ENCODE data around the gene CLMP. TPM values are rescaled to one million over a fixed set of nuclear protein-coding genes. Genes with fewer than 3 reads are reported as not detected.

The CLMP gene
- total and polyA plus RNA-seq, 9 of the 15 experiments (the other 6 are each of a cell fraction or from before 2014, with no cell fraction given), result 0.02 to 0.15 (median 0.03) TPM; not detected in 6

GRCh38 chr11:123045101-123045500 lies 149.9 kb downstream of the CLMP start:
- no peaks in the 10 kb centered on the region for H3K9me1 ChIP-seq (ENCODE audit: control insufficient read depth, insufficient read depth, low read length)
- H3K79me2 ChIP-seq (ENCODE audit: control insufficient read depth, insufficient read depth, low read length), result no peaks in the 10 kb centered on the region
- in situ Hi-C loops (cut with MboI) (no loop called here), intact Hi-C loops (cut with micrococcal nuclease) (no loop called here)
- no peaks in the 10 kb centered on the region for H3K36me3 ChIP-seq (ENCODE audit: control insufficient read depth, insufficient read depth, low read length)
- no peaks in the 10 kb centered on the region for H4K20me1 ChIP-seq (replicated peaks; ENCODE audit: control insufficient read depth, insufficient read depth, low read length)
- WGBS (ENCODE audit: insufficient coverage, low coverage, missing lambda C conversion rate), result 0% methylated on average over 1 of the region's 1 CpG
- no peak overlapping the region for H2AFZ ChIP-seq (ENCODE audit: low read depth, low read length)
- DNase-seq (ENCODE audit: extremely low read depth in 1 of 4, low spot score in 3 of 4) (no peak), ATAC-seq (no peak), FAIRE-seq (no peak)
- no TSS peak for BruUV-seq (replicated peaks)
- no peaks in the 10 kb centered on the region; a peak in 1 of 5 replicates for H3K4me1 ChIP-seq (replicated peaks in 1 of 2; ENCODE audit: control insufficient read depth in 2 of 2, insufficient read depth in 2 of 2, low read length in 2 of 2)
- no peak overlapping the region for H3K27ac ChIP-seq (ENCODE audit: extremely low read depth, low read depth, low read length)
- H3K9ac ChIP-seq (ENCODE audit: insufficient read depth in 1 of 2, low read depth in 2 of 2, low read length in 2 of 2), result no peak overlapping the region
- H3K4me2 ChIP-seq (ENCODE audit: insufficient read depth, low read length), result no peak overlapping the region
- CTCF ChIA-PET (ENCODE audit: low intra/inter-chr PET ratio), result no interaction called here
- no peaks in the 10 kb centered on the region for H3K9me3 ChIP-seq (replicated peaks; ENCODE audit: control insufficient read depth, insufficient read depth, low read depth, low read length)
- H3K27me3 ChIP-seq (ENCODE audit: control insufficient read depth in 2 of 2, insufficient read depth in 2 of 2, low read length in 2 of 2), result peaks cover 21 to 35% of the 10 kb centered on the region in 2 experiments; a peak in 4 of 5 replicates
- H3K4me3 ChIP-seq, result no peak overlapping the region
- POLR2A ChIA-PET, result interaction anchor here (0.6 to 2.0 kb wide), 4 partner anchors 9 to 133 kb away, joined by 3 to 8 read pairs (median 4); no protein-coding TSS in a partner anchor
- TF ChIP-seq LEF1 (IDR thresholded peaks at IDR 0.05), result no peak
- TF ChIP-seq, protein P1, sequence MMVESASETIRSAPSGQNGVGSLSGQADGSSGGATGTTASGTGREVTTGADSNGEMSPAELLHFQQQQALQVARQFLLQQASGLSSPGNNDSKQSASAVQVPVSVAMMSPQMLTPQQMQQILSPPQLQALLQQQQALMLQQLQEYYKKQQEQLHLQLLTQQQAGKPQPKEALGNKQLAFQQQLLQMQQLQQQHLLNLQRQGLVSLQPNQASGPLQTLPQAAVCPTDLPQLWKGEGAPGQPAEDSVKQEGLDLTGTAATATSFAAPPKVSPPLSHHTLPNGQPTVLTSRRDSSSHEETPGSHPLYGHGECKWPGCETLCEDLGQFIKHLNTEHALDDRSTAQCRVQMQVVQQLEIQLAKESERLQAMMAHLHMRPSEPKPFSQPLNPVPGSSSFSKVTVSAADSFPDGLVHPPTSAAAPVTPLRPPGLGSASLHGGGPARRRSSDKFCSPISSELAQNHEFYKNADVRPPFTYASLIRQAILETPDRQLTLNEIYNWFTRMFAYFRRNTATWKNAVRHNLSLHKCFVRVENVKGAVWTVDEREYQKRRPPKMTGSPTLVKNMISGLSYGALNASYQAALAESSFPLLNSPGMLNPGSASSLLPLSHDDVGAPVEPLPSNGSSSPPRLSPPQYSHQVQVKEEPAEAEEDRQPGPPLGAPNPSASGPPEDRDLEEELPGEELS (CRISPR knock-in tag; IDR thresholded peaks at IDR 0.05; ENCODE audit: borderline replicate concordance), result no peak
- no peak for TF ChIP-seq MTA1 (IDR thresholded peaks at IDR 0.05; ENCODE audit: borderline replicate concordance)
- no peak for TF ChIP-seq GATAD2B (IDR thresholded peaks at IDR 0.05; ENCODE audit: borderline replicate concordance)
- TF ChIP-seq FUS (optimal IDR thresholded peaks at IDR 0.05; ENCODE audit: low read depth, low read length), result no peak
- TF ChIP-seq BCOR (IDR thresholded peaks at IDR 0.05), result no peak
- no peak for TF ChIP-seq ZBTB34 (CRISPR knock-in tag; IDR thresholded peaks at IDR 0.05)
- no peak for TF ChIP-seq CREM (IDR thresholded peaks at IDR 0.05; ENCODE audit: low read depth)
- no peak for TF ChIP-seq RBM34 (IDR thresholded peaks at IDR 0.05; ENCODE audit: borderline replicate concordance, insufficient read depth, low read length)

Data from K562 (cell line).